NCI-H146 treated with DMSO at 0.1 percent for 48 hours (cell line): ENCODE results near the gene AQP7.
"Not testable (repeated sequence)": the region's sequence is repeated elsewhere in the genome, so short reads cannot be mapped to it uniquely, and the experiment has no call there.

Experiments used
- DNase-seq: peaks from one replicate; lab custom pipeline; 2025; ENCODE audit not compliant: unreplicated experiment; lab: John Stamatoyannopoulos, UW

Gene AQP7

DNA sequence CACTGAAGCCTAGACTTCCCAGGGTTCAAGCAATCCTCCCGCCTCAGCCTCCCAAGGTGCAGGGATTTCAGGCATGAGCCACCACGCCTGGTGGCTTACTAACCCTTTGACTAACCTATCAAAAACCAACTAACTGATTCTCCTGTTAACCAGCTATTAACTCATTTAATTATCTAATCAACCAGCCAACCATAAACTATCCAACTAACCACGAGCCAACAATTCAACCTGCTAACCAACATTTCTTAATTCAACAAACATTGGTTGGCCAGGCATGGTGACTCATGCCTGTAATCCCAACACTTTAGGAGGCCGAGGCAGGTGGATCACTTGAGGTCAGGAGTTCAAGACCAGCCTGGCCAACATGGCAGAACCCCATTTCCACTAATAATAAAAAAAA, 3.3 kb downstream of the AQP7 start:
- DNase-seq, result not testable (repeated sequence)

- not testable (repeated sequence) for DNase-seq
These were observed 4.6 kb downstream of the AQP7 start for GRCh38 chr9:33397801-33398200.

- not testable (repeated sequence) for DNase-seq
These were observed 7.0 kb downstream of the AQP7 start for GRCh38 chr9:33395159-33395879.

DNA sequence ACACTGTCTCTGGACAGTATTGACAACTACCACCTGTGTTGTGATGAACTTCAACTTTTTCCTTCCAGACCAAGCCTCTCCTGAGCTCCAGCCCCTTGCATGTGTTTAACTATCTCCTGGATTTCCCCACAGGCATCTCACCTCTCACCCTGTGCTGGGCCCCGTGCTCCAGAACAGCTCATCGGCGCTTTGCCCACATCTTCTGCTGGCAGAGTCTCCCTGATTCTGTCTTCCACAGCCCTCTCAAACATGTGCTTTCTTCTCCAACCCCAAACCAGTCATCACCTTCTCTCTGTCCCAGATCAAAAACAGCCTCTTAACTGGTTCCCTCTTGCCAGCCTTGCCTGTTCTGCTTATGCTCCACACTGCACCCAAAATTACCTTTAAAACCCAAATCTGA, 8.4 kb downstream of the AQP7 start:
- DNase-seq, result not testable (repeated sequence)

DNA sequence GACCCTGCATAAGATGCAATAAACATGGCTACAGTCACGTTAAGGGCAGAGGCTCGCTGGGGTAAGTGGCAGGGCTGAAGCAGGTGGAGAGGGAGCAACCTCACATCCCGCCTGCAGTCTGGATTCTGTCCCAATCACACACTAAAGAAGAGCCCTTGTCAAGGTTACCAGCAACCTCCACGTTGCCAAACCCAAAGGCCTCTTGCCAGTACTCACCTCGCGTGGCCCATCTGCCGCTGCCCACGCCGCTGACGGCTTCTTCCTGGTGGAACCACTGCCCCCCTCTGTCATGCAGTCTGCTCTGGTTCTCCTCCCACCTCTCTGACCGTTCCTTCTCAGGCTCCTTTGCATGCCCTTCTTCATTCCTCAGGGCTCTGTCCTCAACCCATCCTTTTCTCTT, 8.8 kb downstream of the AQP7 start:
- no peak for DNase-seq

DNA sequence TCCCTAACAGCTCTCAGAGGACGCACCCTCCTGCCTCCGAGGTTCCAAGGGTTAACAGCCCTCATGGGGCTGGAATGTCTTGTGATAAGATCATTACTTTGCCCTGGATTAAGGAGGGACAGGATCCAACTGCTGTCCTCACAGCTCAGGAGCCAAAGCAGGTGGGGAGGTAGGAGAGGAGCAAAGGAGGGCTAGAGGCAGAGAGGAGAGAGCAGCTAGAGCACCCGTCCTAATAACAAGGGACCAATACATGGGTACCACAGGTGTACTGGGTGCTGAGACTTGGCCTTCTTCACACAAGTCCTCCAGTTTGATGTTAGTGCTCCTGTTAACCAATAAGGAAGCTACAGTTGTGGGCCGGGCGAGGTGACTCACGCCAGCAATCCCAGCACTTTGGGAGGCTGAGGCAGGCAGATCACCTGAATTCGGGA, 9.8 kb downstream of the AQP7 start:
- not testable (repeated sequence) for DNase-seq

- peak; percentile 8 for DNase-seq
These were observed 11.1 kb downstream of the AQP7 start for GRCh38 chr9:33391111-33391771.

DNA sequence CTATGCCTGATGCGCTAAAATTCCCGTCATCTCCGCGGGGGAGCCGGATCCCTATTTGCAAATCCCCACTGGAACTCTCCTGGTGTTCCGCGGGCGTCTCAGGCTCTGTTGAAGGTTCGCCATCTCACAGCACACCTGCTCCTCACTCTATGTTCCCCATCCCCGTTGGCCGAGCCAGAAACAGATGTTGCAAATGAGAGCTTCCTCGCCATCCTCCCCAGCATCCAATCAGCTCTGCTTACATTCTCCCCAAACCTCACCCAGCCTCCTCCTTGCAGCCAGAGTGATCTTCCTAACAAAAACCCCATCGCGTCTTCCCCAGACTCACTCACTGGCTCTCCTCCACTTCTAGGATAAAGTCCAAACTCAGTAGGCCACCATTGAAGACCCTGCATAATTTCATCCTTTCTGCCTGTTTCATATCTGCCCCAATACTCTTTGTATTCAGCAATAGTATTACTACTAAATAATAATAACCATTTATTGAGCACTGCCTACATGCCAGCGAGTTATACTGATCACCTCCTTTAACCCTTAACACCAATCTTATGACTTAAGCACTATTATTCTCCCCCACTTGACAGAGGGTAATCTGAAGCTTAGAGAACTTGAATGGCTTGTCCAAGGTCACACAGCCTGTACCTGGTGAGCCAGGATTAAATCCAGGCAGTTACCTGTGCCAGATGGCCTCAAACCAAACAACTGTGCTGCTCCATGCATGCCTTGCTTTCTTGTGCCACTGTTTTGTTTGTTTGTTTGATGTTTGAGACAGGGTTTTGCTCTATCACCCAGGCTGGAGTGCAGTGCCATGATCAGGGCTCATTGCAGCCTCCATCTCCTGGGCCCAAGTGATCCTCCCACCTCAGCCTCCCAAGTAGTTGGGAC, 14.0 kb downstream of the AQP7 start:
- no peak for DNase-seq

DNA sequence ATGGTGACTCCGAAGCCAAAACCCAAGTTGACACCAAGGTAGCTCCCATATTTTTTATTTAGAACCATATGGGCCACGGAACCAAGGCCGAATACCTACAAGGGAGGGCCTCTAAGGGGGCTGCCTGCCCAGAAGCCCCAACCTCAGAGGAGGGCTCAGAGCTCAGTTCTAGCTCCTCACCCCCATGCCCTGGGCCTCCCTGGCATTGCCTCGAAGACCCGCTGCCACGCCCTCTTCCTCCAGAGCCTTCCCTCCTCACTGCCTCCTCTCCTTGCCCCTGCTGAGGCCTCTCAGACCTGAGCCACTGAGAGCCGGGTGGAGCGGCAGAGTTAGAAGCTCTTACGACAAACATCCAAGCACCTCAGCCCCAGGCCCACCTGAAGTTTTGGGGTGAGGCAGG, 15.4 kb downstream of the AQP7 start:
- DNase-seq, result not testable (repeated sequence)

- not testable (repeated sequence) for DNase-seq
These were observed 15.7 kb downstream of the AQP7 start for GRCh38 chr9:33386641-33386996.

DNA sequence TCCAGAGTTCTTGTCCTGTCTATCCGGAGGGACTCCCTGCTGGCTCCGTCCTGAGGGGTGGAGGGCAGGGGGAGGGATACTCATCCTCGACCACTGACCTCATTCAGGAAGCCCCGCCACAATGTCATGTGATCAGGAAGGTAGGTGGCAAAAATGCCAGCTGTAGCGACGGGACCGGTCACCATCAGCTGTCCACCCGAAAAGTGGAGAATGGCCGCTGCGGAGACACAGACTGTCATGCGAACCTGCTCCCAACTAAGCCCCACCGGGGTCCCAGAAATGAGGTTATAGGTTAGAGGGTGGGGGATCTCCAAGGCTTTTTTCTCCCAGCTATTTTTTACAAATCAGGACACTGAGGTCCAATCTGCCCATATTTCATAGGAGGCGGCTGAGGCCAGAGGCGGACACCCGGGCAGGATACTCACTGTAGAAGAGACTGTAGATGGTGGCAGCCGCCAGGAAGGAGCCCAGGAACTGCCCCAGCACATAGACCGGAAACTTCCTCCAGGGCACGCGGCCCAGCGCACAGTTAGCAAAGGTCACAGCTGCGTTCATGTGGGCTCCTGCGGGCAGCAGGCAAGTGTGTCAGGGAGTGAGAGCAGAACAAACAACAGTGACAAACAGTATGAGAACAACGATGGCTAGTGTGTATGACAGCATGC, 16.3 kb downstream of the AQP7 start:
- not testable (repeated sequence) for DNase-seq

DNA sequence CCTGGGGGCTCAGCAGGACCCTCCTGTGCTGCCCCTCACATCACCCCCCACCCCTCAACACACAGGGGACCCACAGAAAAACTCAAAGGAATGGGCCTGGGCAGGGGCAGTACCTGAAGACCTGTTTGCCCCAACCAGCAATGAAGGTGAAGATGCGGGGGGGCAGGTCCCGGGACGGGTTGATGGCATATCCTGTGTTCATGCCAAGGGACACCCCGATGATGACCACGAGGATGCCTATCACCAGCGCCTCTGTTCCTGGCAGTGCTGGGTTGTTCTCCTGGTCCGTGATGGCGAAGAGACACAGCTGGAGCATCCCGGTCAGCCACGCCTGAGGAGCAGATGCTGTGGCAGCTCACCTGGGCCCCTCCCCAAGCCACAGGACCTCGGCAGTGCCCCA, 16.8 kb downstream of the AQP7 start:
- not testable (repeated sequence) for DNase-seq

GRCh38 chr9:33383396-33383795, 19.0 kb downstream of the AQP7 start:
- DNase-seq, result not testable (repeated sequence)

GRCh38 chr9:33382397-33382796, 20.0 kb downstream of the AQP7 start:
- DNase-seq, result not testable (repeated sequence)

- no peak for DNase-seq
These were observed 21.1 kb downstream of the AQP7 start for GRCh38 chr9:33381231-33381791.

DNA sequence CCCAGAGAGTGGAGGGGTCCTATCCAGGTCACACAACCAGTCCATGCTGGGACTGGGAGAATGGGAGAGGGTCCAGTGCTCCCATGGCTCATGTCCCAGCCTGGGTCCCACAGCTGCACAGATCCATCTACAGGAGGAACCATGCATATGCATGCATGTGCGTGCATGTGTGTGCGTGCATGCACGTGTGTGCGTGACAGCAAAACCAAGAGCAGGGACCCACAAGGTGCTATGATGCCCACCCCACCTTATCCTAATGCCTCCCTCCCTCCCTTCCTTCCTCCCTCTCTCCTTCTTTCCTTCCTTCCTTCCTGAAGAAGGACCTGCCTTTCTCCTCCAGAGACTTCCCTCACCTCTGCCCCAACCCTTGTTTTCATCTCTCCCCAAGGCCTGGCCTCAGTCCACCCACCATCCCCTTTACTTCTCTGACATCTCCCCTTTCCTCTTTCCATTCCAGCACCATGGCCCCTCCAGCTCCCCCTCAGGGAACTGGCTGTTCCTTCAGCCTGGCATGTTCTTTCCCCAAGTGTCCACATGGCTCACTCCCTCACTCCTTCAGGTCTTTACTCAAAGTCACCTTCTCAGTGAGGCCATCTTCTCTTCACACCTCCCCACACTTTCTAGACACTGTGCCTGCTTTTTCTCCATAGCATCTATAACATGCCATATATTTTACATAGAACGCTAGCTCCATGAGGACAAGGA, 21.8 kb downstream of the AQP7 start:
- DNase-seq, result no peak

DNA sequence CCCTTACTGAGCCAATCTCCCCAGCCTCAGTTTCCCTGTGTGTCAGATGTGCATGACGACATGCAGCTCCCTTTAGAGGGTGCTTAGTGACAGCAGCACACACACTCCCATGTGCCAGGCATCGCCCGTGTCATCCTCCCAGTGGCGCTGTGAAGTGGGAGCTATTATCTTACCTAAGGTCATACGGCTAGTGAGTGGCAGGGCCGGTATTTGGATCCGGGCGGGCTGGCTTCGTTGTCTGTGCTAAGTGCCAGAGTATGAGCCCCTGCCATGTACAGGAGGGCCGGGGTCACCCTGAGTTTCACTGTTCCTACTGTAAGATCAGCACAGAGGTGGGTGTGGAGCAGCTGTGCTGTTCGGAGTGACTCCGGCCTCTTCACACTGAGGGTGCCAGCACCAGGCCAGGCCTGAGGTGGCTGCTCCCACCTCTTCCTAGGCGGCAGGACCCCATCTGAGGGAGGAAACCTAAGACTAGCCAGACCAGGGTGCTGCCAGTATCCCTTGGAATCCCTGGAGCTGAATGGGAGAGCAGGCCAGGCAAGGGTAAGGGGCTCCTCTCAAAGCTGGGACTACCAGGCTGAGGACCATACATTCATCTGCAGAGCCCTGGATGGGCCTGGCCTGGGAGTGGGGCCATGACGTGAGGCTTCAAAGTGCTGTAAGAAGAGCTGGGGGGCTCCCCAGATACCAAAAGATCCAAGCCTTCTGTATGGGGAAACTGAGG, 22.5 kb downstream of the AQP7 start:
- DNase-seq, result no peak

DNA sequence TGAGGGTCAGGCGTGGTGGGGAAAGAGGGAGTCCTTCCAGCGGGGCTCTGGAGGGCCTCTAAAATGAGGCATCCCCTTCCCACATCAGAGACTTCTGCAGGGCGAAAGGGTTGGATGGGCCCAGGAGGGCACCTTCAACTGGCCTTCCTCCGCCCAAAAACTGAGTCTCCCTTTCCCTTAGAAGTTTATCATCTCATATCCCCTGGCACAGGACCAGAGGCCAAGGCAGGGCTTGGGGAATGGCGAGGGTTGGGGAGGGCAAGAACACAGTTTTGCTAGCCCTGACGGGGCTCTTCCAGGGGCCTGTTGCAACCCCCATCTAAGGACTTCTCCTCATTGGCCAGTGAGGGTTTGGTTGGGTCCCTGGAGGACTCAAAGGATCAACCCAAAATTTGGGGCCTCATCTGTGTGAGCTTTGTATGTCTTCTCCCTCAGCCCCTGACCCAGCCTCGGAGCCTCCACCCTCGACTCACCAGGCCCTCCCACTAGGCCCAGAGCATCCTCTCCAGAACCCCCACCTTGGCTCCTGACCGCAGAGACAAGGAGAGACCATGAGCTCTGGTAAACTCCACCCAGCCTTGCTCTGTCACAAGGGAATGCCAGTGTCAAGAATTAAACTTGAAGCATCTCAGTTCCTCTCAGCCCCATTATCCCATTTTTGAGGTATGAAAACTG, 24.1 kb downstream of the AQP7 start:
- no peak for DNase-seq
